HepG2 (cell line): ENCODE measurements around the gene DUSP16. TPM values are rescaled to one million over a fixed set of nuclear protein-coding genes. Genes with fewer than 3 reads are reported as not detected.

Source experiments
- BCLAF1 ChIP-seq: fragments of 450-650 bp; IDR thresholded peaks from 2 replicates; pipeline ENCODE4 v1.6.1; 2017; ENCODE audit warnings: mild to moderate bottlenecking
- GATA4 ChIP-seq: sonication (generic); IDR thresholded peaks from 2 replicates; pipeline ENCODE4 v1.6.1; 2016; ENCODE audit warnings: antibody characterized with exemption, low read depth, borderline replicate concordance
- KIAA2018 ChIP-seq: sonication (generic); formaldehyde crosslinking; IDR thresholded peaks from 2 replicates; pipeline ENCODE4 v1.5.0; 2020; ENCODE audit warnings: mild to moderate bottlenecking, missing genetic modification reagents, borderline replicate concordance
- SOX13 ChIP-seq, 3 experiments: fragments of 450-650 bp in 1 of 3; sonication (generic) in 1 of 3; formaldehyde crosslinking in 1 of 3; IDR thresholded peaks in 2 of 3; conservative IDR thresholded peaks in 1 of 3; 2 replicates each; pipeline versions ENCODE4 v1.5.0 to v1.6.1; 2016 to 2020; ENCODE audit warnings: antibody characterized with exemption in 1 of 3, mild to moderate bottlenecking in 1 of 3, missing compliant biosample characterization in 1 of 3, missing genetic modification reagents in 1 of 3, moderate library complexity in 1 of 3
- TARDBP ChIP-seq: sonication (generic); formaldehyde crosslinking; IDR thresholded peaks from 2 replicates; pipeline ENCODE4 v1.8.0; 2022; ENCODE audit warnings: mild to moderate bottlenecking, missing genetic modification reagents
- ZNF577 ChIP-seq: sonication (generic); formaldehyde crosslinking; IDR thresholded peaks from 2 replicates; pipeline ENCODE4 v1.4.0; 2020; ENCODE audit warnings: mild to moderate bottlenecking, low read depth, missing genetic modification reagents, borderline replicate concordance
- polyA plus RNA-seq, 8 experiments: library from polyadenylated mRNA; depleted of rRNA in 3 of 8; stranded (reverse) in 7 of 8; unstranded in 1 of 8; fragments of >200 nt; fragmentation: Illumina TruSeq in 4 of 8; extraction: Trizol in 4 of 8; gene quantifications; 2 replicates each; pipeline versions ENCODE4 v1.2.1 to v1.2.3, GENCODE V29; 2011 to 2016; ENCODE audit warnings: low read depth in 4 of 8, missing spikeins in 1 of 8, mixed read lengths in 1 of 8; ENCODE audit not compliant: insufficient read depth in 1 of 8
- total RNA-seq, 5 experiments: library from RNA; depleted of rRNA; stranded (reverse); fragments of >200 nt; fragmentation: Illumina TruSeq; extraction: Trizol; gene quantifications; 2 replicates each; pipeline ENCODE4 v1.2.3, GENCODE V29; 2016; ENCODE audit warnings: low read depth in 1 of 5
- TF ChIP-seq, protein P1 (sequence below): sonication (generic); formaldehyde crosslinking; IDR thresholded peaks from 2 replicates; pipeline ENCODE4 v1.4.0; 2020; ENCODE audit warnings: mild to moderate bottlenecking, missing genetic modification reagents
- TF ChIP-seq, protein P2 (sequence below): sonication (generic); formaldehyde crosslinking; IDR thresholded peaks from 2 replicates; pipeline ENCODE4 v1.9.0; 2021; ENCODE audit warnings: missing genetic modification reagents, borderline replicate concordance

DUSP16 gene
- total and polyA plus RNA-seq, 2 of the 13 experiments (the other 11 are each of a cell fraction or from before 2014, with no cell fraction given): 45.7 to 46.6 TPM

- TF ChIP-seq KIAA2018 (no peak), GATA4 (no peak), BCLAF1 (no peak), ZNF577 (CRISPR knock-in tag) (no peak), TARDBP (no peak; the same call in 1 of the 2 replicates), SOX13 (IDR thresholded peaks at IDR 0.05) (0 out of 2 replicates have a peak, but pooled peaks have one; percentile 6), SOX13 (CRISPR knock-in tag; conservative IDR thresholded peaks at IDR 0.05 in 1 of 2, IDR thresholded peaks at IDR 0.05 in 1 of 2) (peak in 1 of 2 experiments; percentile 73; a peak in 2 of 4 replicates)
- TF ChIP-seq, protein P1, sequence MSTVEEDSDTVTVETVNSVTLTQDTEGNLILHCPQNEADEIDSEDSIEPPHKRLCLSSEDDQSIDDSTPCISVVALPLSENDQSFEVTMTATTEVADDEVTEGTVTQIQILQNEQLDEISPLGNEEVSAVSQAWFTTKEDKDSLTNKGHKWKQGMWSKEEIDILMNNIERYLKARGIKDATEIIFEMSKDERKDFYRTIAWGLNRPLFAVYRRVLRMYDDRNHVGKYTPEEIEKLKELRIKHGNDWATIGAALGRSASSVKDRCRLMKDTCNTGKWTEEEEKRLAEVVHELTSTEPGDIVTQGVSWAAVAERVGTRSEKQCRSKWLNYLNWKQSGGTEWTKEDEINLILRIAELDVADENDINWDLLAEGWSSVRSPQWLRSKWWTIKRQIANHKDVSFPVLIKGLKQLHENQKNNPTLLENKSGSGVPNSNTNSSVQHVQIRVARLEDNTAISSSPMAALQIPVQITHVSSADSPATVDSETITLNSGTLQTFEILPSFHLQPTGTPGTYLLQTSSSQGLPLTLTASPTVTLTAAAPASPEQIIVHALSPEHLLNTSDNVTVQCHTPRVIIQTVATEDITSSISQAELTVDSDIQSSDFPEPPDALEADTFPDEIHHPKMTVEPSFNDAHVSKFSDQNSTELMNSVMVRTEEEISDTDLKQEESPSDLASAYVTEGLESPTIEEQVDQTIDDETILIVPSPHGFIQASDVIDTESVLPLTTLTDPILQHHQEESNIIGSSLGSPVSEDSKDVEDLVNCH (CRISPR knock-in tag): no peak
- TF ChIP-seq, protein P2, sequence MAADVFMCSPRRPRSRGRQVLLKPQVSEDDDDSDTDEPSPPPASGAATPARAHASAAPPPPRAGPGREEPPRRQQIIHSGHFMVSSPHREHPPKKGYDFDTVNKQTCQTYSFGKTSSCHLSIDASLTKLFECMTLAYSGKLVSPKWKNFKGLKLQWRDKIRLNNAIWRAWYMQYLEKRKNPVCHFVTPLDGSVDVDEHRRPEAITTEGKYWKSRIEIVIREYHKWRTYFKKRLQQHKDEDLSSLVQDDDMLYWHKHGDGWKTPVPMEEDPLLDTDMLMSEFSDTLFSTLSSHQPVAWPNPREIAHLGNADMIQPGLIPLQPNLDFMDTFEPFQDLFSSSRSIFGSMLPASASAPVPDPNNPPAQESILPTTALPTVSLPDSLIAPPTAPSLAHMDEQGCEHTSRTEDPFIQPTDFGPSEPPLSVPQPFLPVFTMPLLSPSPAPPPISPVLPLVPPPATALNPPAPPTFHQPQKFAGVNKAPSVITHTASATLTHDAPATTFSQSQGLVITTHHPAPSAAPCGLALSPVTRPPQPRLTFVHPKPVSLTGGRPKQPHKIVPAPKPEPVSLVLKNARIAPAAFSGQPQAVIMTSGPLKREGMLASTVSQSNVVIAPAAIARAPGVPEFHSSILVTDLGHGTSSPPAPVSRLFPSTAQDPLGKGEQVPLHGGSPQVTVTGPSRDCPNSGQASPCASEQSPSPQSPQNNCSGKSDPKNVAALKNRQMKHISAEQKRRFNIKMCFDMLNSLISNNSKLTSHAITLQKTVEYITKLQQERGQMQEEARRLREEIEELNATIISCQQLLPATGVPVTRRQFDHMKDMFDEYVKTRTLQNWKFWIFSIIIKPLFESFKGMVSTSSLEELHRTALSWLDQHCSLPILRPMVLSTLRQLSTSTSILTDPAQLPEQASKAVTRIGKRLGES (CRISPR knock-in tag): no peak
Observed at GRCh38 chr12:12560587-12561370, 1.9 kb downstream of the DUSP16 start (continued).
